A549 (cell line): Measurements from ENCODE around the gene INPP5A. TPM values are rescaled to one million over a fixed set of nuclear protein-coding genes. Genes with fewer than 3 reads are reported as not detected.
"Not testable (repeated sequence)": the region's sequence is repeated elsewhere in the genome, so short reads cannot be mapped to it uniquely, and the experiment has no call there.

ENCODE experiments used
- ATAC-seq, 2 experiments: fragments of 200-7000 bp in 1 of 2; fragments of >200 bp in 1 of 2; cut with Nextera tagmentation in 1 of 2; cut with Tn5 transposase in 1 of 2; 3 replicates each; pipeline versions ENCODE4 v1.8.0 to v1.9.1; 2018 to 2020; ENCODE audit warnings: mild to moderate bottlenecking in 1 of 2, moderate library complexity in 1 of 2
- CTCF ChIA-PET: fragments of 300-600 bp; sonication (Branson Sonifier 250); formaldehyde crosslinking; extraction: SDS; loops from one replicate; lab custom pipeline; 2021; ENCODE audit warnings: antibody characterized with exemption, inconsistent platforms; lab: Yijun Ruan, JAX
- POLR2A ChIA-PET: fragments of 350-600 bp; formaldehyde crosslinking; extraction: SDS; loops from one replicate; lab custom pipeline; 2021; ENCODE audit warnings: antibody characterized with exemption, inconsistent platforms; lab: Yijun Ruan, JAX
- DNase-seq, 2 experiments: peaks; one replicate each; pipeline versions ENCODE4 v3.0.0 to v3.0.0-alpha.2; 2011 to 2016; ENCODE audit warnings: low read depth in 1 of 2, low spot score in 1 of 2
- FAIRE-seq: peaks from 2 replicates; lab custom pipeline; 2011; peaks lifted over from hg19 to GRCh38; lab: Jason Lieb, UNC
- H3K27ac ChIP-seq, 2 experiments: fragments of >200 bp; sonication (Bioruptor Twin); formaldehyde crosslinking; 3 replicates each; pipeline ENCODE4 v1.5.1; 2016 to 2017
- H3K4me1 ChIP-seq: fragments of >200 bp; sonication (Bioruptor Twin); formaldehyde crosslinking; 3 replicates; pipeline ENCODE4 v1.6.1; 2016
- H3K4me2 ChIP-seq: fragments of >200 bp; sonication (Bioruptor Twin); formaldehyde crosslinking; 3 replicates; pipeline ENCODE4 v1.6.1; 2016
- H3K4me3 ChIP-seq: fragments of >200 bp; sonication (Bioruptor Twin); formaldehyde crosslinking; 3 replicates; pipeline ENCODE4 v1.5.1; 2016
- H3K9me3 ChIP-seq: fragments of >200 bp; sonication (Bioruptor Twin); formaldehyde crosslinking; 3 replicates; pipeline ENCODE4 v1.6.1; 2016
- ATOH8 ChIP-seq: fragments of 250-450 bp; sonication (Bioruptor Pico); IDR thresholded peaks from 2 replicates; pipeline ENCODE4 v1.5.0; 2020; ENCODE audit warnings: low read depth, mild to moderate bottlenecking, moderate library complexity
- BCL3 ChIP-seq: fragments of >200 bp; sonication (Bioruptor Twin); formaldehyde crosslinking; IDR thresholded peaks from 3 replicates; pipeline ENCODE4 v1.6.1; 2016
- CEBPB ChIP-seq, 2 experiments: fragments of >200 bp in 1 of 2; sonication (Bioruptor Twin) in 1 of 2; formaldehyde crosslinking in 1 of 2; IDR thresholded peaks; 2 replicates each; pipeline ENCODE4 v1.6.1; 2012 to 2016
- CTCF ChIP-seq: fragments of >200 bp; sonication (Bioruptor Twin); formaldehyde crosslinking; IDR thresholded peaks from 3 replicates; pipeline ENCODE4 v1.5.1; 2016
- E2F6 ChIP-seq: IDR thresholded peaks from 2 replicates; pipeline ENCODE4 v1.6.1; 2012; ENCODE audit warnings: low read depth, borderline replicate concordance
- EHF ChIP-seq: fragments of 250-450 bp; sonication (Bioruptor Pico); IDR thresholded peaks from 2 replicates; pipeline ENCODE4 v1.5.0; 2020; ENCODE audit warnings: mild to moderate bottlenecking
- ELK1 ChIP-seq: fragments of 150-350 bp; IDR thresholded peaks from 2 replicates; pipeline ENCODE4 v1.6.1; 2014; ENCODE audit warnings: low read depth, mild to moderate bottlenecking, low read length
- GATA3 ChIP-seq: IDR thresholded peaks from 2 replicates; pipeline ENCODE4 v1.6.1; 2012; ENCODE audit warnings: borderline replicate concordance
- HES2 ChIP-seq: fragments of >200 bp; sonication (Bioruptor Twin); formaldehyde crosslinking; IDR thresholded peaks from 2 replicates; pipeline ENCODE4 v1.6.1; 2016
- HEYL ChIP-seq: fragments of 250-450 bp; sonication (Bioruptor Pico); IDR thresholded peaks from 2 replicates; pipeline ENCODE4 v1.8.0; 2021; ENCODE audit warnings: mild to moderate bottlenecking, moderate library complexity
- HOXA7 ChIP-seq: fragments of 250-450 bp; sonication (Bioruptor Pico); IDR thresholded peaks from 2 replicates; pipeline ENCODE4 v1.5.0; 2020; ENCODE audit warnings: mild to moderate bottlenecking, moderate library complexity
- JUN ChIP-seq, 2 experiments: fragments of >200 bp; sonication (Bioruptor Twin); formaldehyde crosslinking; IDR thresholded peaks; 2 replicates in 1 of 2; 3 replicates in 1 of 2; pipeline ENCODE4 v1.6.1; 2016 to 2017
- JUNB ChIP-seq: fragments of >200 bp; sonication (Bioruptor Twin); formaldehyde crosslinking; IDR thresholded peaks from 2 replicates; pipeline ENCODE4 v1.6.1; 2016
- KDM5A ChIP-seq: fragments of 200-600 bp; sonication (generic); IDR thresholded peaks from 2 replicates; pipeline ENCODE4 v1.6.1; 2016; ENCODE audit warnings: antibody characterized with exemption, mild to moderate bottlenecking
- MAX ChIP-seq: IDR thresholded peaks from 2 replicates; pipeline ENCODE4 v1.6.1; 2012
- NPAS2 ChIP-seq: fragments of 250-450 bp; sonication (Bioruptor Pico); IDR thresholded peaks from 2 replicates; pipeline ENCODE4 v1.8.0; 2022; ENCODE audit warnings: mild to moderate bottlenecking, moderate library complexity, borderline replicate concordance
- PHF8 ChIP-seq: fragments of 200-600 bp; sonication (generic); IDR thresholded peaks from 2 replicates; pipeline ENCODE4 v1.6.1; 2016; ENCODE audit warnings: low read depth, mild to moderate bottlenecking, antibody characterized with exemption, moderate library complexity, borderline replicate concordance
- POLR2A ChIP-seq: IDR thresholded peaks from 2 replicates; pipeline ENCODE4 v1.6.1; 2012; ENCODE audit warnings: mild to moderate bottlenecking, low read length
- POLR2AphosphoS2 ChIP-seq: conservative IDR thresholded peaks from 2 replicates; pipeline ENCODE4 v1.6.1; 2012; ENCODE audit warnings: low read length, improper control_type of control experiment, inconsistent platforms
- RAD21 ChIP-seq, 2 experiments: fragments of >200 bp in 1 of 2; sonication (Bioruptor Twin) in 1 of 2; formaldehyde crosslinking in 1 of 2; IDR thresholded peaks in 1 of 2; conservative IDR thresholded peaks in 1 of 2; 2 replicates in 1 of 2; 3 replicates in 1 of 2; pipeline ENCODE4 v1.6.1; 2012 to 2018; ENCODE audit warnings: inconsistent platforms in 1 of 2
- RFX5 ChIP-seq: fragments of 450-650 bp; IDR thresholded peaks from 2 replicates; pipeline ENCODE4 v1.7.1; 2014; ENCODE audit warnings: antibody characterized with exemption, mild to moderate bottlenecking, moderate library complexity
- TFCP2L1 ChIP-seq: fragments of 250-450 bp; sonication (Bioruptor Pico); IDR thresholded peaks from 2 replicates; pipeline ENCODE4 v1.5.0; 2021; ENCODE audit warnings: mild to moderate bottlenecking
- TP53 ChIP-seq: fragments of 250-450 bp; sonication (Bioruptor Pico); IDR thresholded peaks from 2 replicates; pipeline ENCODE4 v1.5.0; 2021; ENCODE audit warnings: mild to moderate bottlenecking, moderate library complexity
- ZFP36 ChIP-seq: fragments of 450-650 bp; IDR thresholded peaks from 2 replicates; pipeline ENCODE4 v1.6.1; 2014; ENCODE audit warnings: borderline replicate concordance; ENCODE audit not compliant: partially characterized antibody
- ZNF302 ChIP-seq: fragments of 250-450 bp; sonication (Bioruptor Pico); IDR thresholded peaks from 2 replicates; pipeline ENCODE4 v1.9.0; 2021; ENCODE audit warnings: inconsistent platforms, mild to moderate bottlenecking, moderate library complexity
- ZSCAN20 ChIP-seq: fragments of 250-450 bp; sonication (Bioruptor Pico); IDR thresholded peaks from 2 replicates; pipeline ENCODE4 v1.8.0; 2022; ENCODE audit warnings: mild to moderate bottlenecking, moderate library complexity
- WGBS: methylation state at CpG from one replicate; pipeline ENCODE4 v1.1.6; 2017; ENCODE audit errors: missing lambda C conversion rate; 5-methylcytosine and 5-hydroxymethylcytosine counted together
- polyA plus RNA-seq, 4 experiments: library from polyadenylated mRNA; depleted of rRNA in 3 of 4; stranded (reverse); fragments of >200 nt; fragmentation: RNase III in 1 of 4; extraction: RNeasy Plus Mini Kit Qiagen cat#74134 plus additional on column Dnase treatment in 1 of 4; gene quantifications; 2 replicates in 3 of 4; 3 replicates in 1 of 4; pipeline ENCODE4 v1.2.3, GENCODE V29; 2011 to 2017

INPP5A gene
- polyA plus RNA-seq, 2 of the 4 experiments (the other 2 are of a cell fraction): 13.7 to 15.1 TPM

- ATAC-seq: no peak
- Histone ChIP-seq H3K4me2 (no peak overlapping the region), H3K9me3 (no peaks in the 10 kb centered on the region), H3K27ac (no peak overlapping the region), H3K4me3 (no peak overlapping the region), H3K4me1 (peaks cover 29% of the 10 kb centered on the region)
- WGBS: 90% methylated on average over 12 of the region's 12 CpGs
- ChIA-PET CTCF (interaction anchor here (0.6 to 1.2 kb wide), 4 partner anchors 14 to 63 kb away, joined by 4 to 6 read pairs (median 4); no protein-coding TSS in a partner anchor), POLR2A (no interaction called here)
- DNase-seq: no peak
- FAIRE-seq: no peak
- TF ChIP-seq ATOH8 (CRISPR knock-in tag) (no peak), EHF (CRISPR knock-in tag) (no peak), RFX5 (no peak), TFCP2L1 (no peak), TP53 (CRISPR knock-in tag) (no peak), CTCF (no peak), KDM5A (no peak), HEYL (CRISPR knock-in tag) (no peak), ZSCAN20 (no peak), RAD21 (conservative IDR thresholded peaks at IDR 0.05 in 1 of 2, IDR thresholded peaks at IDR 0.05 in 1 of 2) (no peak), NPAS2 (CRISPR knock-in tag) (no peak), E2F6 (no peak), JUN (IDR thresholded peaks at IDR 0.05) (no peak), HES2 (no peak), POLR2A (no peak), POLR2AphosphoS2 (no peak), HOXA7 (no peak), CEBPB (IDR thresholded peaks at IDR 0.05) (no peak), ELK1 (no peak)
These were observed 133.1 kb downstream of the INPP5A start for GRCh38 chr10:132670546-132671227.

GRCh38 chr10:132671228-132672154 is 133.9 kb downstream of the INPP5A start:
- DNase-seq: no peak
- 94% methylated on average over 21 of the region's 25 CpGs for WGBS
- H3K27ac ChIP-seq: no peak overlapping the region
- no peak for TF ChIP-seq BCL3
- no peak for TF ChIP-seq GATA3
- no peak for TF ChIP-seq JUNB
- no peak for TF ChIP-seq PHF8
- no peak for TF ChIP-seq MAX
- TF ChIP-seq ZNF302 (CRISPR knock-in tag): no peak
- TF ChIP-seq ZFP36: no peak
- TF ChIP-seq, all 56 proteins: peak for 0
- H3K4me1 ChIP-seq: peaks cover 22% of the 10 kb centered on the region
- ChIA-PET CTCF (interaction anchor here (0.6 to 1.2 kb wide), 2 partner anchors 14 to 62 kb away, joined by 4 to 6 read pairs; no protein-coding TSS in a partner anchor), POLR2A (no interaction called here)
- H3K9me3 ChIP-seq: no peaks in the 10 kb centered on the region
- H3K4me3 ChIP-seq: no peak overlapping the region
- ATAC-seq: no peak; a peak in 1 of 6 replicates
- FAIRE-seq: no peak
- H3K4me2 ChIP-seq: no peak overlapping the region

GRCh38 chr10:132673746-132674145 is 136.2 kb downstream of the INPP5A start:
- DNase-seq, H3K9me3 ChIP-seq, CTCF ChIA-PET, FAIRE-seq, H3K4me2 ChIP-seq, H3K4me3 ChIP-seq, ATAC-seq, H3K4me1 ChIP-seq, POLR2A ChIA-PET, H3K27ac ChIP-seq: not testable (repeated sequence)
- WGBS: 99% methylated on average over 3 of the region's 4 CpGs
